Ovary (tissue), 3 donors: ENCODE results near the gene ADAMTS6.

Source experiments
- CTCF ChIP-seq, 3 donors: fragments of 450-650 bp in 2 of 3; fragments of 200-600 bp in 1 of 3; IDR thresholded peaks; one replicate each; pipeline versions ENCODE4 v1.5.1 to v1.8.0; 2016 to 2022; ENCODE audit warnings: antibody characterized with exemption in 3 of 3, mild to moderate bottlenecking in 1 of 3
- POLR2A ChIP-seq: fragments of 450-650 bp; IDR thresholded peaks from one replicate; pipeline ENCODE4 v1.6.1; 2017; ENCODE audit warnings: antibody characterized with exemption, mild to moderate bottlenecking, moderate library complexity
- donor health status: DM: no; HTN: no; CAD: no.

- no peak for TF ChIP-seq CTCF (IDR thresholded peaks at IDR 0.05)
- TF ChIP-seq POLR2A: no peak
Measured at GRCh38 chr5:65479527-65479926, 2.2 kb downstream of the ADAMTS6 start.
